Lower lobe of right lung (tissue), 2 donors: Measurements from ENCODE around the gene DRC7. TPM values are rescaled to one million over a fixed set of nuclear protein-coding genes. Genes with fewer than 3 reads are reported as not detected.
A peak's percentile ranks its signal among the peaks of the same experiment; 100 is the strongest.

ENCODE experiments used
- ATAC-seq, 2 donors: fragments of 200-7000 bp; cut with Tn5 transposase; one replicate each; pipeline ENCODE4 v1.9.1; 2020 to 2022; ENCODE audit warnings: mild to moderate bottlenecking in 2 of 2, moderate library complexity in 2 of 2
- DNase-seq: peaks from one replicate; pipeline ENCODE4 v3.0.0-alpha.2; 2020
- H3K27ac ChIP-seq: fragments of 200-600 bp; one replicate; pipeline ENCODE4 v1.8.0; 2022
- H3K27me3 ChIP-seq: fragments of 200-600 bp; one replicate; pipeline ENCODE4 v1.8.0; 2022; ENCODE audit warnings: low read depth
- H3K36me3 ChIP-seq: fragments of 200-600 bp; one replicate; pipeline ENCODE4 v1.8.0; 2022; ENCODE audit warnings: mild to moderate bottlenecking
- H3K4me1 ChIP-seq: fragments of 200-600 bp; one replicate; pipeline ENCODE4 v1.8.0; 2022
- H3K4me3 ChIP-seq: fragments of 200-600 bp; one replicate; pipeline ENCODE4 v1.8.0; 2022; ENCODE audit warnings: mild to moderate bottlenecking
- H3K9me3 ChIP-seq: fragments of 200-600 bp; one replicate; pipeline ENCODE4 v1.8.0; 2022
- CTCF ChIP-seq: fragments of 200-600 bp; IDR thresholded peaks from one replicate; pipeline ENCODE4 v1.8.0; 2022; ENCODE audit warnings: antibody characterized with exemption, mild to moderate bottlenecking
- intact Hi-C: fragments of 100-400 bp; cut with DNase I; formaldehyde crosslinking; loops from one replicate; pipeline ENCODE4 v1.11.0; 2022
- total RNA-seq: library from RNA; stranded (reverse); fragmentation: NEBNext Ultra II Directional; extraction: Animal tissue kit (Norgen Biotek cat#: 25700); gene quantifications from one replicate; pipeline ENCODE4 v1.2.1, GENCODE V29; 2021
- donor health status: DM: no; HTN: yes; CAD: no; lungs with severe emphysema.

Gene DRC7
- total RNA-seq, 1 donor from 2014 or later, result 4.3 TPM

GRCh38 chr16:57685633-57686032, 9.0 kb upstream of the DRC7 start:
- intact Hi-C loops, result no loop called here
- no peak for ATAC-seq
- H3K27ac ChIP-seq, result no peak overlapping the region
- H3K4me1 ChIP-seq, result no peaks in the 10 kb centered on the region
- TF ChIP-seq CTCF, result no peak
- no peaks in the 10 kb centered on the region for H3K9me3 ChIP-seq
- DNase-seq, result no peak
- H3K4me3 ChIP-seq, result no peak overlapping the region
- no peaks in the 10 kb centered on the region for H3K27me3 ChIP-seq
- H3K36me3 ChIP-seq, result no peaks in the 10 kb centered on the region

- TF ChIP-seq CTCF, result no peak
Measured at GRCh38 chr16:57686577-57686976, 8.0 kb upstream of the DRC7 start.

GRCh38 chr16:57687363-57687929, 7.2 kb upstream of the DRC7 start:
- H3K36me3 ChIP-seq, result no peaks in the 10 kb centered on the region
- DNase-seq (no peak), ATAC-seq (no peak)
- no peaks in the 10 kb centered on the region for H3K9me3 ChIP-seq
- H3K27me3 ChIP-seq, result no peaks in the 10 kb centered on the region
- H3K4me3 ChIP-seq, result no peak overlapping the region
- no peak for TF ChIP-seq CTCF
- H3K4me1 ChIP-seq, result no peaks in the 10 kb centered on the region
- intact Hi-C loops, result no loop called here
- H3K27ac ChIP-seq, result no peak overlapping the region

More at GRCh38 chr16:57686577-57686976, 8.0 kb upstream of the DRC7 start:
- Histone ChIP-seq H3K36me3 (no peaks in the 10 kb centered on the region), H3K27ac (no peak overlapping the region), H3K4me3 (no peak overlapping the region), H3K4me1 (no peaks in the 10 kb centered on the region), H3K27me3 (no peaks in the 10 kb centered on the region), H3K9me3 (no peaks in the 10 kb centered on the region)
- ATAC-seq (no peak), DNase-seq (no peak)
- intact Hi-C loops, result no loop called here

- Histone ChIP-seq H3K27me3 (no peaks in the 10 kb centered on the region), H3K36me3 (no peaks in the 10 kb centered on the region), H3K27ac (no peak overlapping the region), H3K4me1 (no peaks in the 10 kb centered on the region), H3K4me3 (no peak overlapping the region), H3K9me3 (no peaks in the 10 kb centered on the region)
- no peak for TF ChIP-seq CTCF
- intact Hi-C loops, result no loop called here
- no peak for ATAC-seq
- DNase-seq, result no peak
Measured at GRCh38 chr16:57688487-57688986, 6.1 kb upstream of the DRC7 start.

- H3K9me3 ChIP-seq, result no peaks in the 10 kb centered on the region
- ATAC-seq, result peak; percentile 50 to 69
Measured at GRCh38 chr16:57688987-57689761, 5.4 kb upstream of the DRC7 start.

More at GRCh38 chr16:57688987-57689761, 5.4 kb upstream of the DRC7 start:
- H3K27me3 ChIP-seq, result no peaks in the 10 kb centered on the region
- no peak for TF ChIP-seq CTCF
- DNase-seq, result no peak
- no peaks in the 10 kb centered on the region for H3K36me3 ChIP-seq
- H3K4me1 ChIP-seq, result no peaks in the 10 kb centered on the region
- H3K27ac ChIP-seq, result no peak overlapping the region
- H3K4me3 ChIP-seq, result no peak overlapping the region
- intact Hi-C loops, result no loop called here
